ENCODE data around the gene HHATL. TPM values are rescaled to one million over a fixed set of nuclear protein-coding genes. Genes with fewer than 3 reads are reported as not detected.

HHATL gene
- total RNA-seq, 1 donor from 2014 or later, result not detected

DNA sequence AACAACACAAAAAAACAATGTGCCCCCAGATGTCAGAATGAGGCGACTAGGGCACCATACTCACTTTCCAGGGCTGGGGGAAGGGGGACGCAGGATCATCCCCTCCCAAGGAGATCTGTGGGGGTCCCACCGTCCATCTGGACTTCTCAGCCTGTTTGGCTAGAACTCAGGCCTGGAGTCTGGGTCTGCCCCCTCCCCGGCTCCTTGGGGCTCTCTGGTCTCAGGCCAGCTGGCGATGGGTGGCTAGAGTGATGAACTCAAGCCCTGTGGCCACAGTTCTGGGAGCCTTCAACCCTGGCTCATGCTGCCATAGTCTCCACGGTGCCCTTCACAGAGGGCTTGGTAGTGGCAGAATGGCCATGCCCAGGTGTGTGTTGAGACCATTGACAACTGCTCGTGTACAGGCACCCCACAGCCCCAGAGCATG is 35.5 kb downstream of the HHATL start:
- no peak overlapping the region for H3K4me3 ChIP-seq (ENCODE audit: insufficient read depth, low read depth, low read length)
- DNase-seq (ENCODE audit: low read depth) (no peak), FAIRE-seq (no peak)
- no peak overlapping the region for H2AFZ ChIP-seq (ENCODE audit: low read depth, low read length)
- Mint-ChIP-seq H3K4me3 (ENCODE audit: unreplicated experiment) (no peak overlapping the region), H3K4me1 (ENCODE audit: low read depth, unreplicated experiment) (peaks cover 3% of the 10 kb centered on the region), H3K9me3 (ENCODE audit: unreplicated experiment) (peaks cover 2% of the 10 kb centered on the region), H3K27me3 (ENCODE audit: low read depth, unreplicated experiment) (peaks cover 13% of the 10 kb centered on the region), H3K27ac (ENCODE audit: unreplicated experiment) (no peak overlapping the region), H3K36me3 (ENCODE audit: low read depth, unreplicated experiment) (peaks cover 6% of the 10 kb centered on the region)
- peaks cover 3% of the 10 kb centered on the region for H3K9me3 ChIP-seq (ENCODE audit: insufficient read depth, low read depth, low read length)
- H3K79me2 ChIP-seq (ENCODE audit: insufficient read depth, low read length), result no peaks in the 10 kb centered on the region
- H3K36me3 ChIP-seq (ENCODE audit: insufficient read depth, low read length), result no peaks in the 10 kb centered on the region
- H3K9ac ChIP-seq (ENCODE audit: low read length), result no peak overlapping the region
- H3K4me1 ChIP-seq (ENCODE audit: insufficient read depth, low read length), result no peaks in the 10 kb centered on the region
- H3K27ac ChIP-seq (ENCODE audit: low read depth, low read length), result no peak overlapping the region
- no peaks in the 10 kb centered on the region for H3K27me3 ChIP-seq (ENCODE audit: insufficient read depth, low read length)
- no peak for TF ChIP-seq EZH2 (IDR thresholded peaks at IDR 0.05; ENCODE audit: insufficient read depth, low read length)
- TF ChIP-seq, protein P1, sequence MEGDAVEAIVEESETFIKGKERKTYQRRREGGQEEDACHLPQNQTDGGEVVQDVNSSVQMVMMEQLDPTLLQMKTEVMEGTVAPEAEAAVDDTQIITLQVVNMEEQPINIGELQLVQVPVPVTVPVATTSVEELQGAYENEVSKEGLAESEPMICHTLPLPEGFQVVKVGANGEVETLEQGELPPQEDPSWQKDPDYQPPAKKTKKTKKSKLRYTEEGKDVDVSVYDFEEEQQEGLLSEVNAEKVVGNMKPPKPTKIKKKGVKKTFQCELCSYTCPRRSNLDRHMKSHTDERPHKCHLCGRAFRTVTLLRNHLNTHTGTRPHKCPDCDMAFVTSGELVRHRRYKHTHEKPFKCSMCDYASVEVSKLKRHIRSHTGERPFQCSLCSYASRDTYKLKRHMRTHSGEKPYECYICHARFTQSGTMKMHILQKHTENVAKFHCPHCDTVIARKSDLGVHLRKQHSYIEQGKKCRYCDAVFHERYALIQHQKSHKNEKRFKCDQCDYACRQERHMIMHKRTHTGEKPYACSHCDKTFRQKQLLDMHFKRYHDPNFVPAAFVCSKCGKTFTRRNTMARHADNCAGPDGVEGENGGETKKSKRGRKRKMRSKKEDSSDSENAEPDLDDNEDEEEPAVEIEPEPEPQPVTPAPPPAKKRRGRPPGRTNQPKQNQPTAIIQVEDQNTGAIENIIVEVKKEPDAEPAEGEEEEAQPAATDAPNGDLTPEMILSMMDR (IDR thresholded peaks at IDR 0.05; ENCODE audit: insufficient read depth, low read depth, low read length), result no peak
- peaks cover 5% of the 10 kb centered on the region for H4K20me1 ChIP-seq (ENCODE audit: insufficient read depth, low read length)
- H3K4me2 ChIP-seq (ENCODE audit: low read length), result no peak overlapping the region

DNA sequence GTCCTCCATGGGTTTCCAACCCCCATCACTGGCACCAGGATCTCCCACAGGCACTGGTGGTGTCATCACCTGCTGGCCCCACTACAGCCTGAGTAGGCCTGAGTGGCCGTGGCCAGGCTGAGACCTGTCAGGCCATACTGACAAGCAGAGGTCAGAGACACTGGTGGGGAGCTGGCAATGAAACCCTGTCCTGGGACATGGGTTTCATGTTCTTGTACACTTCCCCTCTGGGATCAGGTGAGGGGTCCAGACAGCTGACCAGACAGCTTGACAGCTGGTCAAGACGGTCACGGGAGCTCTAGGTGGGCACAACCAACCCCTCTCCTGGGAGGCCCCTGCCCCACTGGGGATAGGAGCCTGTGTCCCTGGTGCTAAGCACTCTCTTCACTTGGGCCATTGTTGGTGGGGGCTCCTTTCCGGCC is 36.0 kb downstream of the HHATL start:
- Histone ChIP-seq H3K79me2 (ENCODE audit: insufficient read depth, low read length) (no peaks in the 10 kb centered on the region), H3K27ac (ENCODE audit: low read depth, low read length) (no peak overlapping the region), H2AFZ (ENCODE audit: low read depth, low read length) (no peak overlapping the region), H4K20me1 (ENCODE audit: insufficient read depth, low read length) (peaks cover 11% of the 10 kb centered on the region), H3K4me2 (ENCODE audit: low read length) (no peak overlapping the region), H3K36me3 (ENCODE audit: insufficient read depth, low read length) (no peaks in the 10 kb centered on the region), H3K4me3 (ENCODE audit: insufficient read depth, low read depth, low read length) (no peak overlapping the region), H3K9ac (ENCODE audit: low read length) (no peak overlapping the region), H3K4me1 (ENCODE audit: insufficient read depth, low read length) (no peaks in the 10 kb centered on the region), H3K27me3 (ENCODE audit: insufficient read depth, low read length) (no peaks in the 10 kb centered on the region), H3K9me3 (ENCODE audit: insufficient read depth, low read depth, low read length) (peaks cover 3% of the 10 kb centered on the region)
- DNase-seq (ENCODE audit: low read depth), result no peak
- Mint-ChIP-seq H3K4me3 (ENCODE audit: unreplicated experiment) (no peak overlapping the region), H3K27me3 (ENCODE audit: low read depth, unreplicated experiment) (peaks cover 10% of the 10 kb centered on the region), H3K4me1 (ENCODE audit: low read depth, unreplicated experiment) (peaks cover 3% of the 10 kb centered on the region), H3K9me3 (ENCODE audit: unreplicated experiment) (peaks cover 2% of the 10 kb centered on the region), H3K27ac (ENCODE audit: unreplicated experiment) (no peak overlapping the region), H3K36me3 (ENCODE audit: low read depth, unreplicated experiment) (peaks cover 6% of the 10 kb centered on the region)
- TF ChIP-seq EZH2 (IDR thresholded peaks at IDR 0.05; ENCODE audit: insufficient read depth, low read length), result no peak
- TF ChIP-seq, protein P1 (IDR thresholded peaks at IDR 0.05; ENCODE audit: insufficient read depth, low read depth, low read length), result no peak
- FAIRE-seq, result no peak

DNA sequence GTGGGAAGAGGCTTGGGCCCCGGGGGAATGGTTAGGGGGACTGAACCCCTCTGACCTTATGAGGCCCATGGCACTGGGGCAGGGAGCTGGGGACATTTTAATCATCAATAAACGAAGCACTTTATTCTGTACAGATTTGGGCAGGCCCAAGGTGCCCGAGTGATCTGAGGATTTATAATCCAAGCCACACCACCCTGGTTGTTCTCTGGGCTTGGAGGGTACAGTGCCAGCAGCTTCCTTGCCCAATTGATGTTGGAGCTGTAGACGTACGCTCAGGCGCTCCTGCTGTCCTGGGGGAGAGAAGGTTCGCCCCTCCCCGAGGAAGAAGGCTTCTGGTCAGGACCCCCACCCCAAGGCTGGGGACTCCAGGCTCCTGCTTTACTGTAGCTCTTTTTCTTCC is 36.6 kb downstream of the HHATL start:
- no peak for TF ChIP-seq EZH2 (IDR thresholded peaks at IDR 0.05; ENCODE audit: insufficient read depth, low read length)
- TF ChIP-seq, protein P1 (IDR thresholded peaks at IDR 0.05; ENCODE audit: insufficient read depth, low read depth, low read length), result no peak
- H3K9ac ChIP-seq (ENCODE audit: low read length), result no peak overlapping the region
- H2AFZ ChIP-seq (ENCODE audit: low read depth, low read length), result no peak overlapping the region
- H3K4me3 ChIP-seq (ENCODE audit: insufficient read depth, low read depth, low read length), result no peak overlapping the region
- no peak for FAIRE-seq
- Mint-ChIP-seq H3K27ac (ENCODE audit: unreplicated experiment) (no peak overlapping the region), H3K9me3 (ENCODE audit: unreplicated experiment) (peaks cover 2% of the 10 kb centered on the region), H3K36me3 (ENCODE audit: low read depth, unreplicated experiment) (peaks cover 11% of the 10 kb centered on the region), H3K27me3 (ENCODE audit: low read depth, unreplicated experiment) (peaks cover 9% of the 10 kb centered on the region), H3K4me1 (ENCODE audit: low read depth, unreplicated experiment) (peaks cover 3% of the 10 kb centered on the region), H3K4me3 (ENCODE audit: unreplicated experiment) (no peak overlapping the region)
- H3K9me3 ChIP-seq (ENCODE audit: insufficient read depth, low read depth, low read length), result peaks cover 3% of the 10 kb centered on the region
- peaks cover 16% of the 10 kb centered on the region for H4K20me1 ChIP-seq (ENCODE audit: insufficient read depth, low read length)
- no peak overlapping the region for H3K27ac ChIP-seq (ENCODE audit: low read depth, low read length)
- no peaks in the 10 kb centered on the region for H3K79me2 ChIP-seq (ENCODE audit: insufficient read depth, low read length)
- H3K27me3 ChIP-seq (ENCODE audit: insufficient read depth, low read length), result no peaks in the 10 kb centered on the region
- no peak for DNase-seq (ENCODE audit: low read depth)
- H3K4me1 ChIP-seq (ENCODE audit: insufficient read depth, low read length), result no peaks in the 10 kb centered on the region
- no peaks in the 10 kb centered on the region for H3K36me3 ChIP-seq (ENCODE audit: insufficient read depth, low read length)
- H3K4me2 ChIP-seq (ENCODE audit: low read length), result no peak overlapping the region
